ENCODE results near the gene SRSF2.
A peak's percentile ranks its signal among the peaks of the same experiment; 100 is the strongest.

SRSF2 gene

GRCh38 chr17:76735586-76736348 is 1.4 kb downstream of the SRSF2 start:
- Histone ChIP-seq H2AFZ (ENCODE audit: low read length) (no peak overlapping the region), H3K79me2 (ENCODE audit: insufficient read depth, low read length) (peaks cover 89% of the 10 kb centered on the region), H3K4me2 (ENCODE audit: low read depth, low read length, poor library complexity, severe bottlenecking) (peak overlapping the region; percentile 93), H3K4me3 (ENCODE audit: low read length, poor library complexity, severe bottlenecking) (peak overlapping the region; percentile 99), H3K9me2 (replicated peaks; ENCODE audit: low read depth, low read length) (no peaks in the 10 kb centered on the region), H4K20me1 (ENCODE audit: insufficient read depth, low read length, poor library complexity, severe bottlenecking) (peaks cover 68% of the 10 kb centered on the region), H3F3A (ENCODE audit: low read depth) (peaks cover 11% of the 10 kb centered on the region), H3K4me1 (ENCODE audit: insufficient read depth, low read length, poor library complexity, severe bottlenecking) (peaks cover 65% of the 10 kb centered on the region), H3K27me3 (ENCODE audit: insufficient read depth, low read length, poor library complexity, severe bottlenecking) (peaks cover 19% of the 10 kb centered on the region), H3K9ac (ENCODE audit: low read depth, low read length, poor library complexity, severe bottlenecking) (peak overlapping the region; percentile 100), H3K36me3 (ENCODE audit: insufficient read depth, low read length) (peaks cover 49% of the 10 kb centered on the region), H3K9me3 (ENCODE audit: insufficient read depth, low read depth, low read length) (no peaks in the 10 kb centered on the region)
- no peak for TF ChIP-seq EZH2phosphoT487 (IDR thresholded peaks at IDR 0.05; ENCODE audit: borderline replicate concordance)
- TF ChIP-seq, protein P1, sequence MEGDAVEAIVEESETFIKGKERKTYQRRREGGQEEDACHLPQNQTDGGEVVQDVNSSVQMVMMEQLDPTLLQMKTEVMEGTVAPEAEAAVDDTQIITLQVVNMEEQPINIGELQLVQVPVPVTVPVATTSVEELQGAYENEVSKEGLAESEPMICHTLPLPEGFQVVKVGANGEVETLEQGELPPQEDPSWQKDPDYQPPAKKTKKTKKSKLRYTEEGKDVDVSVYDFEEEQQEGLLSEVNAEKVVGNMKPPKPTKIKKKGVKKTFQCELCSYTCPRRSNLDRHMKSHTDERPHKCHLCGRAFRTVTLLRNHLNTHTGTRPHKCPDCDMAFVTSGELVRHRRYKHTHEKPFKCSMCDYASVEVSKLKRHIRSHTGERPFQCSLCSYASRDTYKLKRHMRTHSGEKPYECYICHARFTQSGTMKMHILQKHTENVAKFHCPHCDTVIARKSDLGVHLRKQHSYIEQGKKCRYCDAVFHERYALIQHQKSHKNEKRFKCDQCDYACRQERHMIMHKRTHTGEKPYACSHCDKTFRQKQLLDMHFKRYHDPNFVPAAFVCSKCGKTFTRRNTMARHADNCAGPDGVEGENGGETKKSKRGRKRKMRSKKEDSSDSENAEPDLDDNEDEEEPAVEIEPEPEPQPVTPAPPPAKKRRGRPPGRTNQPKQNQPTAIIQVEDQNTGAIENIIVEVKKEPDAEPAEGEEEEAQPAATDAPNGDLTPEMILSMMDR (conservative IDR thresholded peaks at IDR 0.05; ENCODE audit: low read length) = no peak

- Histone ChIP-seq H3K36me3 (ENCODE audit: insufficient read depth, low read length) (peaks cover 52% of the 10 kb centered on the region), H3K9me3 (ENCODE audit: insufficient read depth, low read depth, low read length) (no peaks in the 10 kb centered on the region)
Observed at GRCh38 chr17:76735006-76735405, 2.1 kb downstream of the SRSF2 start.

DNA sequence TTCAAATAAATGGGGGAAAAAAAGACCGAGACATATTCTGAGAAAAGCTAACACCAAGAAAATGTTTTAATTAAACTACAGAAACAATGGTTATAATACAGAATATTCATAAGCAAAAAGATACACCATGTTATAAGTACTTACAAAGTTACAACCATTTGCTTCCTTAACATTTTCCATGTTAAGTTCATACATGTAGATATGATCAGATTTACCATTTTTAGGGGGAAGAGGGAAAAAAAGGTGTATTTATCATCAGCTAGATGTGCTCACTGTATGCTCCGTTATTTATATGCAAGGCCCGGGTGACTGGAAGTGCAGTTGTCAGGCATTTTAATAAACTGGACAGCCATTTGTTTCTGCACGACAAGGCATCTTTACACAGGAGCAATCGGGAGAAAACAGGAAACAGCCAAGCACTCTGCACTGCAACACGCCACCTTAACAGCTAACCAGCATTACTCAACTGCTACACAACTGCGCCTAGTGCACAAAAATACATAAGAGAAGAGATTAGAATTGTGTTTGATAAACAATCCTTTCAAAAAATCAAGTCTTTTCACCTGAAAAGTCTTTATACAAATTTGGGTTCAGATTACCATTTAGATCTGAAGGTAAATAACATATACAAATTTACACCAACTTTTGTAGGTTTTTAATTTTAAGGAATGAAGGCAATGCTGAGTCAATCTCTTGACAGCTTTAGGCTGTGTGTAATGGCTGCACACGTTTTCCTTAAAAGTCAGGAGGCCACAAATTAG is 2.9 kb downstream of the SRSF2 start:
- H3K9me3 ChIP-seq (ENCODE audit: insufficient read depth, low read depth, low read length) = no peaks in the 10 kb centered on the region
- H3K9ac ChIP-seq (ENCODE audit: low read depth, low read length, poor library complexity, severe bottlenecking) = peak overlapping the region; percentile 100
- H3K36me3 ChIP-seq (ENCODE audit: insufficient read depth, low read length) = peaks cover 52% of the 10 kb centered on the region
- no peaks in the 10 kb centered on the region for H3K9me2 ChIP-seq (replicated peaks; ENCODE audit: low read depth, low read length)
- H3K4me2 ChIP-seq (ENCODE audit: low read depth, low read length, poor library complexity, severe bottlenecking) = peak overlapping the region; percentile 93
- peaks cover 57% of the 10 kb centered on the region for H3K4me1 ChIP-seq (ENCODE audit: insufficient read depth, low read length, poor library complexity, severe bottlenecking)
- H3K79me2 ChIP-seq (ENCODE audit: insufficient read depth, low read length) = peaks cover 89% of the 10 kb centered on the region
- H3K27me3 ChIP-seq (ENCODE audit: insufficient read depth, low read length, poor library complexity, severe bottlenecking) = peaks cover 19% of the 10 kb centered on the region
- TF ChIP-seq EZH2phosphoT487 (IDR thresholded peaks at IDR 0.05; ENCODE audit: borderline replicate concordance) = no peak
- TF ChIP-seq, protein P1 (conservative IDR thresholded peaks at IDR 0.05; ENCODE audit: low read length) = no peak
- H4K20me1 ChIP-seq (ENCODE audit: insufficient read depth, low read length, poor library complexity, severe bottlenecking) = peaks cover 79% of the 10 kb centered on the region
- H3F3A ChIP-seq (ENCODE audit: low read depth) = peaks cover 11% of the 10 kb centered on the region
- no peak overlapping the region for H2AFZ ChIP-seq (ENCODE audit: low read length)
- peak overlapping the region; percentile 99 for H3K4me3 ChIP-seq (ENCODE audit: low read length, poor library complexity, severe bottlenecking)

More at GRCh38 chr17:76735006-76735405, 2.1 kb downstream of the SRSF2 start:
- Histone ChIP-seq H3K4me2 (ENCODE audit: low read depth, low read length, poor library complexity, severe bottlenecking) (peak overlapping the region; percentile 93), H3K4me3 (ENCODE audit: low read length, poor library complexity, severe bottlenecking) (peak overlapping the region; percentile 99), H3F3A (ENCODE audit: low read depth) (peaks cover 11% of the 10 kb centered on the region), H3K27me3 (ENCODE audit: insufficient read depth, low read length, poor library complexity, severe bottlenecking) (peaks cover 19% of the 10 kb centered on the region), H3K4me1 (ENCODE audit: insufficient read depth, low read length, poor library complexity, severe bottlenecking) (peaks cover 59% of the 10 kb centered on the region), H2AFZ (ENCODE audit: low read length) (no peak overlapping the region), H4K20me1 (ENCODE audit: insufficient read depth, low read length, poor library complexity, severe bottlenecking) (peaks cover 72% of the 10 kb centered on the region), H3K9ac (ENCODE audit: low read depth, low read length, poor library complexity, severe bottlenecking) (peak overlapping the region; percentile 100), H3K9me2 (replicated peaks; ENCODE audit: low read depth, low read length) (no peaks in the 10 kb centered on the region), H3K79me2 (ENCODE audit: insufficient read depth, low read length) (peaks cover 88% of the 10 kb centered on the region)
- TF ChIP-seq, protein P1 (conservative IDR thresholded peaks at IDR 0.05; ENCODE audit: low read length) = no peak
